ENCODE results near the gene ELL2. TPM values are rescaled to one million over a fixed set of nuclear protein-coding genes. Genes with fewer than 3 reads are reported as not detected.
"Not testable (repeated sequence)": the region's sequence is repeated elsewhere in the genome, so short reads cannot be mapped to it uniquely, and the experiment has no call there.

Gene ELL2
- total and polyA plus RNA-seq, 7 donors: 6.7 to 35.3 (median 26.6) TPM

- Histone ChIP-seq H3K36me3 (no peaks in the 10 kb centered on the region), H3K4me3 (no peak overlapping the region), H3K9me3 (no peaks in the 10 kb centered on the region), H3K27ac (no peak overlapping the region), H3K27me3 (no peaks in the 10 kb centered on the region), H3K4me1 (no peaks in the 10 kb centered on the region)
- DNase-seq: no peak
- 73 to 84% methylated on average over 6 of the region's 6 CpGs for WGBS, 2 donors
- intact Hi-C loops (cut with DNase I): no loop called here
- TF ChIP-seq POLR2A (IDR thresholded peaks at IDR 0.05) (no peak), EP300 (IDR thresholded peaks at IDR 0.05) (no peak), POLR2AphosphoS5 (IDR thresholded peaks at IDR 0.05) (no peak), CTCF (IDR thresholded peaks at IDR 0.05) (no peak)
Observed at GRCh38 chr5:95927927-95928723, 33.5 kb downstream of the ELL2 start.

- intact Hi-C loops (cut with DNase I); H3K4me3 ChIP-seq; H3K27me3 ChIP-seq; H3K36me3 ChIP-seq; H3K9me3 ChIP-seq; H3K27ac ChIP-seq; DNase-seq; H3K4me1 ChIP-seq: not testable (repeated sequence)
- WGBS, 2 donors: 90 to 91% methylated on average over 13 of the region's 13 CpGs
- TF ChIP-seq POLR2AphosphoS5 (IDR thresholded peaks at IDR 0.05): peak in 1 of 4 donors; percentile 32
Observed at GRCh38 chr5:95927300-95927699, 34.4 kb downstream of the ELL2 start.

- no peak for DNase-seq
- no peak overlapping the region for H3K4me3 ChIP-seq
- H3K36me3 ChIP-seq: no peaks in the 10 kb centered on the region
- H3K4me1 ChIP-seq: no peaks in the 10 kb centered on the region
- intact Hi-C loops (cut with DNase I): no loop called here
- H3K27ac ChIP-seq: no peak overlapping the region
- H3K27me3 ChIP-seq: no peaks in the 10 kb centered on the region
- no peaks in the 10 kb centered on the region for H3K9me3 ChIP-seq
- TF ChIP-seq POLR2AphosphoS5 (IDR thresholded peaks at IDR 0.05) (no peak), CTCF (IDR thresholded peaks at IDR 0.05) (no peak)
Observed at GRCh38 chr5:95925939-95926338, 35.7 kb downstream of the ELL2 start.

GRCh38 chr5:95925378-95925744 is 36.3 kb downstream of the ELL2 start:
- Histone ChIP-seq H3K9me3 (no peaks in the 10 kb centered on the region), H3K36me3 (no peaks in the 10 kb centered on the region), H3K4me1 (no peaks in the 10 kb centered on the region), H3K27ac (no peak overlapping the region), H3K27me3 (no peaks in the 10 kb centered on the region), H3K4me3 (no peak overlapping the region)
- TF ChIP-seq POLR2A (IDR thresholded peaks at IDR 0.05) (no peak), EP300 (IDR thresholded peaks at IDR 0.05) (no peak), CTCF (IDR thresholded peaks at IDR 0.05) (no peak)
- no peak for DNase-seq
- 80 to 90% methylated on average over 2 of the region's 2 CpGs for WGBS, 2 donors
- intact Hi-C loops (cut with DNase I): no loop called here

- no peak for TF ChIP-seq CTCF (IDR thresholded peaks at IDR 0.05)
- no peak for TF ChIP-seq POLR2AphosphoS5 (IDR thresholded peaks at IDR 0.05)
- TF ChIP-seq EP300 (IDR thresholded peaks at IDR 0.05): no peak
- TF ChIP-seq POLR2A (IDR thresholded peaks at IDR 0.05): no peak
- 35 to 70% methylated on average over 4 of the region's 4 CpGs for WGBS, 2 donors
- Histone ChIP-seq H3K4me3 (no peak overlapping the region), H3K27ac (no peak overlapping the region), H3K4me1 (no peaks in the 10 kb centered on the region), H3K9me3 (no peaks in the 10 kb centered on the region), H3K36me3 (no peaks in the 10 kb centered on the region), H3K27me3 (no peaks in the 10 kb centered on the region)
- no peak for DNase-seq
- intact Hi-C loops (cut with DNase I): no loop called here
Observed at GRCh38 chr5:95924720-95925377, 36.8 kb downstream of the ELL2 start.

Data from sigmoid colon (tissue), 7 donors.